Measurements from ENCODE around the gene WWC2.

GRCh38 chr4:183202523-183202922, 103.5 kb downstream of the WWC2 start:
- TF ChIP-seq CTCF (IDR thresholded peaks at IDR 0.05), result no peak
- no peak for TF ChIP-seq POLR2A (IDR thresholded peaks at IDR 0.05)
